Testis (tissue), 2 donors: ENCODE data around the gene ATP8A1.

ENCODE experiments used
- POLR2A ChIP-seq: fragments of 450-650 bp; IDR thresholded peaks from one replicate; pipeline ENCODE4 v1.6.1; 2017; ENCODE audit warnings: antibody characterized with exemption, mild to moderate bottlenecking, moderate library complexity
- TF ChIP-seq, protein P1 (sequence below), 3 experiments: fragments of 450-650 bp in 2 of 3; fragments of 200-600 bp in 1 of 3; sonication (generic) in 1 of 3; IDR thresholded peaks; one replicate each; pipeline ENCODE4 v1.5.1; 2016 to 2019; ENCODE audit warnings: antibody characterized with exemption in 3 of 3, mild to moderate bottlenecking in 2 of 3, moderate library complexity in 1 of 3

- no peak for TF ChIP-seq POLR2A
- TF ChIP-seq, protein P1, sequence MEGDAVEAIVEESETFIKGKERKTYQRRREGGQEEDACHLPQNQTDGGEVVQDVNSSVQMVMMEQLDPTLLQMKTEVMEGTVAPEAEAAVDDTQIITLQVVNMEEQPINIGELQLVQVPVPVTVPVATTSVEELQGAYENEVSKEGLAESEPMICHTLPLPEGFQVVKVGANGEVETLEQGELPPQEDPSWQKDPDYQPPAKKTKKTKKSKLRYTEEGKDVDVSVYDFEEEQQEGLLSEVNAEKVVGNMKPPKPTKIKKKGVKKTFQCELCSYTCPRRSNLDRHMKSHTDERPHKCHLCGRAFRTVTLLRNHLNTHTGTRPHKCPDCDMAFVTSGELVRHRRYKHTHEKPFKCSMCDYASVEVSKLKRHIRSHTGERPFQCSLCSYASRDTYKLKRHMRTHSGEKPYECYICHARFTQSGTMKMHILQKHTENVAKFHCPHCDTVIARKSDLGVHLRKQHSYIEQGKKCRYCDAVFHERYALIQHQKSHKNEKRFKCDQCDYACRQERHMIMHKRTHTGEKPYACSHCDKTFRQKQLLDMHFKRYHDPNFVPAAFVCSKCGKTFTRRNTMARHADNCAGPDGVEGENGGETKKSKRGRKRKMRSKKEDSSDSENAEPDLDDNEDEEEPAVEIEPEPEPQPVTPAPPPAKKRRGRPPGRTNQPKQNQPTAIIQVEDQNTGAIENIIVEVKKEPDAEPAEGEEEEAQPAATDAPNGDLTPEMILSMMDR (IDR thresholded peaks at IDR 0.05) = no peak
Observed at GRCh38 chr4:42498040-42498439, 158.9 kb downstream of the ATP8A1 start.
